HepG2 (cell line): ENCODE data around the gene TPX2. TPM values are rescaled to one million over a fixed set of nuclear protein-coding genes. Genes with fewer than 3 reads are reported as not detected.

Experiments used
- CHCHD3 ChIP-seq: sonication (generic); formaldehyde crosslinking; IDR thresholded peaks from 2 replicates; pipeline ENCODE4 v1.8.0; 2022; ENCODE audit warnings: mild to moderate bottlenecking, missing genetic modification reagents, moderate library complexity
- FOXA1 ChIP-seq, 2 experiments: fragments of 450-650 bp in 1 of 2; sonication (generic) in 1 of 2; formaldehyde crosslinking in 1 of 2; IDR thresholded peaks; 2 replicates each; pipeline versions ENCODE4 v1.4.0 to v1.6.1; 2016 to 2020; ENCODE audit warnings: missing genetic modification reagents in 1 of 2
- HNRNPH1 ChIP-seq: fragments of 200-400 bp; formaldehyde crosslinking; optimal IDR thresholded peaks from 2 replicates; pipeline ENCODE3; 2017; ENCODE audit warnings: mild to moderate bottlenecking, low read depth, low read length
- JDP2 ChIP-seq: sonication (generic); formaldehyde crosslinking; IDR thresholded peaks from 2 replicates; pipeline ENCODE4 v1.8.1; 2022; ENCODE audit warnings: missing genetic modification reagents, borderline replicate concordance
- JUNB ChIP-seq: sonication (generic); formaldehyde crosslinking; IDR thresholded peaks from 2 replicates; pipeline ENCODE4 v1.8.0; 2022; ENCODE audit warnings: missing genetic modification reagents, mild to moderate bottlenecking, borderline replicate concordance
- MAF1 ChIP-seq: sonication (generic); formaldehyde crosslinking; IDR thresholded peaks from 2 replicates; pipeline ENCODE4 v1.5.0; 2020; ENCODE audit warnings: missing genetic modification reagents, borderline replicate concordance
- NR1H2 ChIP-seq: sonication (generic); formaldehyde crosslinking; IDR thresholded peaks from 2 replicates; pipeline ENCODE4 v1.8.1; 2022; ENCODE audit warnings: low read depth, missing genetic modification reagents, borderline replicate concordance
- PHF21A ChIP-seq: sonication (generic); formaldehyde crosslinking; IDR thresholded peaks from 2 replicates; pipeline ENCODE4 v1.5.0; 2020; ENCODE audit warnings: mild to moderate bottlenecking, missing genetic modification reagents
- RELA ChIP-seq: sonication (generic); formaldehyde crosslinking; IDR thresholded peaks from 2 replicates; pipeline ENCODE4 v1.4.0; 2020; ENCODE audit warnings: missing genetic modification reagents
- RORA ChIP-seq: sonication (generic); formaldehyde crosslinking; IDR thresholded peaks from 2 replicates; pipeline ENCODE4 v1.5.0; 2020; ENCODE audit warnings: mild to moderate bottlenecking, missing genetic modification reagents, moderate library complexity
- ZBTB10 ChIP-seq: sonication (generic); formaldehyde crosslinking; IDR thresholded peaks from 2 replicates; pipeline ENCODE4 v1.4.0; 2020; ENCODE audit warnings: missing genetic modification reagents, borderline replicate concordance
- ZMYM2 ChIP-seq: sonication (generic); formaldehyde crosslinking; IDR thresholded peaks from 2 replicates; pipeline ENCODE4 v1.8.0; 2022; ENCODE audit warnings: mild to moderate bottlenecking, missing genetic modification reagents
- ZNF207 ChIP-seq: fragments of 450-650 bp; IDR thresholded peaks from 2 replicates; pipeline ENCODE4 v1.6.1; 2016; ENCODE audit warnings: antibody characterized with exemption, borderline replicate concordance
- ZNF362 ChIP-seq: sonication (generic); formaldehyde crosslinking; IDR thresholded peaks from 2 replicates; pipeline ENCODE4 v1.4.0; 2020; ENCODE audit warnings: missing genetic modification reagents, mild to moderate bottlenecking, borderline replicate concordance
- ZNF614 ChIP-seq: IDR thresholded peaks from 2 replicates; pipeline ENCODE4 v1.6.1; 2018; ENCODE audit warnings: missing biosample characterization, missing genetic modification reagents, inconsistent platforms, borderline replicate concordance
- ZNF761 ChIP-seq: sonication (generic); formaldehyde crosslinking; conservative IDR thresholded peaks from 2 replicates; pipeline ENCODE4 v1.4.0; 2020; ENCODE audit warnings: mild to moderate bottlenecking, missing genetic modification reagents
- ZSCAN21 ChIP-seq: sonication (generic); formaldehyde crosslinking; IDR thresholded peaks from 2 replicates; pipeline ENCODE4 v1.8.0; 2022; ENCODE audit warnings: mild to moderate bottlenecking, missing genetic modification reagents, moderate library complexity, borderline replicate concordance
- polyA plus RNA-seq, 8 experiments: library from polyadenylated mRNA; depleted of rRNA in 3 of 8; stranded (reverse) in 7 of 8; unstranded in 1 of 8; fragments of >200 nt; fragmentation: Illumina TruSeq in 4 of 8; extraction: Trizol in 4 of 8; gene quantifications; 2 replicates each; pipeline versions ENCODE4 v1.2.1 to v1.2.3, GENCODE V29; 2011 to 2016; ENCODE audit warnings: low read depth in 4 of 8, missing spikeins in 1 of 8, mixed read lengths in 1 of 8; ENCODE audit not compliant: insufficient read depth in 1 of 8
- total RNA-seq, 5 experiments: library from RNA; depleted of rRNA; stranded (reverse); fragments of >200 nt; fragmentation: Illumina TruSeq; extraction: Trizol; gene quantifications; 2 replicates each; pipeline ENCODE4 v1.2.3, GENCODE V29; 2016; ENCODE audit warnings: low read depth in 1 of 5
- TF ChIP-seq, protein P1 (sequence below): IDR thresholded peaks from 2 replicates; pipeline ENCODE4 v1.6.1; 2016; ENCODE audit warnings: low read depth, missing genetic modification reagents, missing compliant biosample characterization
- TF ChIP-seq, protein P2 (sequence below): sonication (generic); formaldehyde crosslinking; IDR thresholded peaks from 2 replicates; pipeline ENCODE4 v1.4.0; 2020; ENCODE audit warnings: missing genetic modification reagents, borderline replicate concordance

Gene TPX2
- total and polyA plus RNA-seq, 2 of the 13 experiments (the other 11 are each of a cell fraction or from before 2014, with no cell fraction given) = 34.3 to 124 TPM

DNA sequence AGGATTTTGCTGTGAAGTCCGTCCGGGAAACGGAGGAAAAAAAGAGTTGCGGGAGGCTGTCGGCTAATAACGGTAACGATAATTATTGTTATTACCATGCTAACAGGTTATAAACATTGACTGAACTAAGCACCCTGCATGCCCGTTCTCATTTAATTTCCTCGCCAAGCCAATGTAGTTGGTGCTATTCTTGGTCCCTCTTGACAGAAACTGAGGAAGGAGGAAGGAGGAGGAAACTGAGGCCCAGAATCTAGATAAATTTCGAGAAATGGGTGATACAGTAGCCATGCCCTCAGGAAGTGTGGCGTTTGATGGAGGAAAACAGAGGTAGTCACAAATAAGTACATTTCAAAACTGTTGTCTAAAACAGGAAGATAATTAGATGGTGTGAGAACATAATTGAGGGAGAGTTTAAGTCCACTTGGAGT, 474 bp downstream of the TPX2 start (continued):
- 0 out of 2 replicates have a peak, but pooled peaks have one; percentile 39 for TF ChIP-seq ZMYM2 (CRISPR knock-in tag)
- TF ChIP-seq ZSCAN21 (CRISPR knock-in tag) = 0 out of 2 replicates have a peak, but pooled peaks have one; percentile 4
- TF ChIP-seq ZNF207 = no peak
- TF ChIP-seq, protein P1, sequence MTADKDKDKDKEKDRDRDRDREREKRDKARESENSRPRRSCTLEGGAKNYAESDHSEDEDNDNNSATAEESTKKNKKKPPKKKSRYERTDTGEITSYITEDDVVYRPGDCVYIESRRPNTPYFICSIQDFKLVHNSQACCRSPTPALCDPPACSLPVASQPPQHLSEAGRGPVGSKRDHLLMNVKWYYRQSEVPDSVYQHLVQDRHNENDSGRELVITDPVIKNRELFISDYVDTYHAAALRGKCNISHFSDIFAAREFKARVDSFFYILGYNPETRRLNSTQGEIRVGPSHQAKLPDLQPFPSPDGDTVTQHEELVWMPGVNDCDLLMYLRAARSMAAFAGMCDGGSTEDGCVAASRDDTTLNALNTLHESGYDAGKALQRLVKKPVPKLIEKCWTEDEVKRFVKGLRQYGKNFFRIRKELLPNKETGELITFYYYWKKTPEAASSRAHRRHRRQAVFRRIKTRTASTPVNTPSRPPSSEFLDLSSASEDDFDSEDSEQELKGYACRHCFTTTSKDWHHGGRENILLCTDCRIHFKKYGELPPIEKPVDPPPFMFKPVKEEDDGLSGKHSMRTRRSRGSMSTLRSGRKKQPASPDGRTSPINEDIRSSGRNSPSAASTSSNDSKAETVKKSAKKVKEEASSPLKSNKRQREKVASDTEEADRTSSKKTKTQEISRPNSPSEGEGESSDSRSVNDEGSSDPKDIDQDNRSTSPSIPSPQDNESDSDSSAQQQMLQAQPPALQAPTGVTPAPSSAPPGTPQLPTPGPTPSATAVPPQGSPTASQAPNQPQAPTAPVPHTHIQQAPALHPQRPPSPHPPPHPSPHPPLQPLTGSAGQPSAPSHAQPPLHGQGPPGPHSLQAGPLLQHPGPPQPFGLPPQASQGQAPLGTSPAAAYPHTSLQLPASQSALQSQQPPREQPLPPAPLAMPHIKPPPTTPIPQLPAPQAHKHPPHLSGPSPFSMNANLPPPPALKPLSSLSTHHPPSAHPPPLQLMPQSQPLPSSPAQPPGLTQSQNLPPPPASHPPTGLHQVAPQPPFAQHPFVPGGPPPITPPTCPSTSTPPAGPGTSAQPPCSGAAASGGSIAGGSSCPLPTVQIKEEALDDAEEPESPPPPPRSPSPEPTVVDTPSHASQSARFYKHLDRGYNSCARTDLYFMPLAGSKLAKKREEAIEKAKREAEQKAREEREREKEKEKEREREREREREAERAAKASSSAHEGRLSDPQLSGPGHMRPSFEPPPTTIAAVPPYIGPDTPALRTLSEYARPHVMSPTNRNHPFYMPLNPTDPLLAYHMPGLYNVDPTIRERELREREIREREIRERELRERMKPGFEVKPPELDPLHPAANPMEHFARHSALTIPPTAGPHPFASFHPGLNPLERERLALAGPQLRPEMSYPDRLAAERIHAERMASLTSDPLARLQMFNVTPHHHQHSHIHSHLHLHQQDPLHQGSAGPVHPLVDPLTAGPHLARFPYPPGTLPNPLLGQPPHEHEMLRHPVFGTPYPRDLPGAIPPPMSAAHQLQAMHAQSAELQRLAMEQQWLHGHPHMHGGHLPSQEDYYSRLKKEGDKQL = no peak
- TF ChIP-seq RELA (CRISPR knock-in tag) = no peak
- no peak for TF ChIP-seq JDP2
- no peak for TF ChIP-seq JUNB
- TF ChIP-seq RORA (CRISPR knock-in tag) = no peak
- TF ChIP-seq HNRNPH1 = no peak
- TF ChIP-seq ZNF761 (CRISPR knock-in tag) = no peak
- TF ChIP-seq, protein P2, sequence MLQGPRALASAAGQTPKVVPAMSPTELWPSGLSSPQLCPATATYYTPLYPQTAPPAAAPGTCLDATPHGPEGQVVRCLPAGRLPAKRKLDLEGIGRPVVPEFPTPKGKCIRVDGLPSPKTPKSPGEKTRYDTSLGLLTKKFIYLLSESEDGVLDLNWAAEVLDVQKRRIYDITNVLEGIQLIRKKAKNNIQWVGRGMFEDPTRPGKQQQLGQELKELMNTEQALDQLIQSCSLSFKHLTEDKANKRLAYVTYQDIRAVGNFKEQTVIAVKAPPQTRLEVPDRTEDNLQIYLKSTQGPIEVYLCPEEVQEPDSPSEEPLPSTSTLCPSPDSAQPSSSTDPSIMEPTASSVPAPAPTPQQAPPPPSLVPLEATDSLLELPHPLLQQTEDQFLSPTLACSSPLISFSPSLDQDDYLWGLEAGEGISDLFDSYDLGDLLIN = no peak
- no peak for TF ChIP-seq MAF1
- no peak for TF ChIP-seq CHCHD3
- TF ChIP-seq NR1H2 (CRISPR knock-in tag) = no peak; the same call in 1 of the 2 replicates
- TF ChIP-seq ZBTB10 (CRISPR knock-in tag) = no peak
- TF ChIP-seq ZNF362 = no peak
- TF ChIP-seq PHF21A (CRISPR knock-in tag) = no peak
- no peak for TF ChIP-seq ZNF614
- no peak for TF ChIP-seq FOXA1 (IDR thresholded peaks at IDR 0.05)
- no peak for TF ChIP-seq FOXA1 (CRISPR knock-in tag; IDR thresholded peaks at IDR 0.05)
